ES-I3 (cell line): Measurements from ENCODE around the gene SIKE1.
"Not testable (repeated sequence)": the region's sequence is repeated elsewhere in the genome, so short reads cannot be mapped to it uniquely, and the experiment has no call there.

ENCODE experiments used
- H3K36me3 ChIP-seq: 2 replicates; pipeline ENCODE4 v1.6.1; 2013; ENCODE audit warnings: mild to moderate bottlenecking, low read length, control low read depth, moderate library complexity; ENCODE audit not compliant: insufficient read depth
- H3K4me1 ChIP-seq: 2 replicates; pipeline ENCODE4 v1.6.1; 2013; ENCODE audit warnings: mild to moderate bottlenecking, control low read depth, low read length; ENCODE audit not compliant: insufficient read depth
- H3K9ac ChIP-seq: 2 replicates; pipeline ENCODE4 v1.6.1; 2013; ENCODE audit warnings: low read depth, mild to moderate bottlenecking, low read length, moderate library complexity
- H3K9me3 ChIP-seq: 2 replicates; pipeline ENCODE4 v1.6.1; 2013; ENCODE audit warnings: mild to moderate bottlenecking, low read length, moderate library complexity; ENCODE audit not compliant: control insufficient read depth, insufficient read depth

Gene SIKE1

DNA sequence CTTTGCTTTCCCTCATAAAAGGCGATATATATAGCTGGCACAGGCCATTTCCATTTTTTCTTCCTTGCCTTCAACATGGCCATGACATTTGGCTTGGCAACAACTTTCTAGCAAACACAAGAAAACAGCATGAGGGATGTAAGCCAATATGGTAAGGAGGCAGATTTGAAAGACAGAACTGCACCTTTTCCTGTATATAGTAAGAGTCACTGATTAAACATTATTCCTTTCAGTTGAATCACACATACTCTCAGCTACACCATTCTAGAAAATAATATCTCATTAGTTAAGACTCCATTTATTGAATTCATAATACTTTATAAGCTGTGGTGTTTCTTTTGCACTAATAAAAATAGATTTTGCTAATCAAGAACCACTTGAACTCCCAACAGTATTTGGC lies 9.5 kb downstream of the SIKE1 start:
- Histone ChIP-seq H3K9me3 (no peaks in the 10 kb centered on the region), H3K9ac (no peak overlapping the region), H3K4me1 (no peaks in the 10 kb centered on the region), H3K36me3 (no peaks in the 10 kb centered on the region)

DNA sequence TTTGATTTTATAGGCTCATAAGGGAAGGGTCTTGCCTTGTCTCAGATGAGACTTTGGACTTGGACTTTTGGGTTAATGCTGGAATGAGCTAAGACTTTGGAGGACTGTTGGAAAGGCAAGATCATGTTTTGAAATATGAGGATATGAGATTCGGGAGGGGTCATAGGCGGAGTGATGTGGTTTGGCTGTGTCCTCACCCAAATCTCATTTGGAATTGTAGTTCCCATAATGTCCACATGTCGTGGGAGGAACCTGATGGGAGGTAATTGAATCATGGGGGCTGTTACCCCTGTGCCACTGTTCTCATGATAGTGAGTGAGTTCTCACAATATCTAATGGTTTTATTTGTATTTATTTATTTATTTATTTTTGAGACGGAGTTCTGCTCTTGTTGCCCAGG lies 15.8 kb downstream of the SIKE1 start:
- H3K4me1 ChIP-seq: no peaks in the 10 kb centered on the region
- no peak overlapping the region for H3K9ac ChIP-seq
- no peaks in the 10 kb centered on the region for H3K36me3 ChIP-seq
- H3K9me3 ChIP-seq: no peaks in the 10 kb centered on the region

DNA sequence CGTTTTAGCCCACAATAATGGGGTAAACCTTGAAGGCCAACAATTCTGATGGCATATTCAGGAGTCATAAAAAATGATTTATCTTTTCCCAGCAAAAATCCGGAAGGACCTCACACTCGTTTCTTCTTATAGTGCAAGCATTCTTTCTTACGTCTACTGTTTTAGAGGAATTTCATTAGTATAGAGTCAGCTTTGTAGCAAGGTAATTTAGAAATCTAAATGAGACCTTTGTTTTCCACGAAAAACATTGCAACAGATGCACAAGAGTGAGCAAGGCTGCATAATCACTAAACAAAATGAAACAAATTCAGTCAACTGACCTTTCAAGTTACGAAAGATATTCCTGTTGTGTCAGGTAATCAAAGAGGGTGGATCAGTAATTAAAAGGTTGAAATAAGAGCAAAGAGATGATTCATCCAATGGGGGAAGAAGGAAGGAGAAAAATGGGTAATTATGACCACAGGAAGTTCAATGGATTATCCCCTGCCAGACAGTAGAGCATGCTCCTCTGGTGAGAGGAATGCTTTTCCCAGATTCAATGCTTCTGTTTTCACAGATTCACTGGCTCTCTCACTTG lies 22.1 kb downstream of the SIKE1 start:
- no peaks in the 10 kb centered on the region for H3K36me3 ChIP-seq
- H3K4me1 ChIP-seq: peaks cover 23% of the 10 kb centered on the region
- no peaks in the 10 kb centered on the region for H3K9me3 ChIP-seq
- peak overlapping the region; percentile 100 for H3K9ac ChIP-seq

DNA sequence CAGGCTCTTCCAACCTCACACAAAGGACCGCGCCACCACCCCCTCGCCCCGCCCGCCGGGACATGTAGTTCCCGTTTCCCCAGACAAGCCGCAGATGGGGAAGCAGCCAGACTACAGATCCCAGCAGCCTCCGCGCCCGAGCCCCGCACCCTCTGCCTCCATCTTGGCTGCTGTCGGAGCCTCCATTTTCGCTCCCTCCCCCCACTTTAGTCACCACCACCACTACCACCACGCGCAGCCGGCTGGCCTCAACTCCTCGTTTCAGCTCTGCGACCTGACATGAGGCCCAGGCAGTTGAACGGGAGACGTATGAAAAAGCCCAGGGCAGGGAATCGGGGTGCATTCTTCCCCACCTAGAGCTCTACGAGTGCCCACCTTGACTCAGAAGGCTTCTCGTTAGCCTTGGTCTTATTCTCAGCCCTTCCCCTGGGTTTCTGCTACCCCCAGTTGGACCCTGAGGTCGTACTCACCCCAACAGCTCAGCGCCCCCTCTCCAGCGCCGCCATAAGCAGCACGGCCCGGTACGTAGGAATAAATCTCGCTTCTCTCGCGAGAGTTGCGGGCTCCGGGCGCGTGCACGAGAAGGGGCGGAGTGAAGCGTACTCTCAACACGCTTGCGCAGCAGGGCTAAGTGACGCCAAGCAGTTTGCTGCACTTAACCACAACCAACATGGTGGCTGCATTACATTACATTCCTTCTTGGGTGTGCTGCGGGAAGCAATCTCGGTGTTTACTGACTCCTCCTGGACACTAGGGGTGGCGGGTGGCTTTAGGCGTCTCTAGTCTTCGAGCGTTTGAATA lies 22.8 kb downstream of the SIKE1 start, which contains the start of gene CSDE1:
Gene CSDE1 (minus strand): TSS at position 530 of the 801 bp plus-strand sequence. CDS start 18,094 bp downstream, outside the sequence.
- Histone ChIP-seq H3K36me3 (no peaks in the 10 kb centered on the region), H3K4me1 (peaks cover 26% of the 10 kb centered on the region), H3K9me3 (no peaks in the 10 kb centered on the region), H3K9ac (peak within 1 kb of the TSS; percentile 100)

DNA sequence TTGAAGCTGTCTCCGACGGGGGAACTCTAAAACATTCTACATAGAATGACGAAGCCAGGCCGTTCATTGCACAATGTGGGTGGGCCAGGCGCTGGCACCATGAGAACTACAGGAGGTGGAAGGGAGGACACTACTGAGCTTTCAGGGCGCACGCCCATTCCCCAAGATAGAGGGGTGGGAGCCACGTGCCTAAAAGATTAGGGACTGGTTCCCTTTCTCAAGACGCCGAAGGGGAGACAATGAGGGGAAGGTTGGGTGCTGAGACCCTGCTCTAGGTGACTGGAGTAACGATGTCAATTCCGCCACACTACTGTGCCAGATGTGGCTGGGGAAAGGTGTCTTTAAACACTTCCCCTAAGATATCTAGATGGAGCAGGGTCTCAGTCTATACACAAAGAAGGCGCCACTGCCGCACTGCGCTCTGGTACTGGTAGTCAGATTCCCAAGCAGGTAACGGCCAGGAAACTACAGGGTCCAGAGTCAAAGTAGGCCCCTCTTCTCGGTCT lies 23.5 kb downstream of the SIKE1 start:
- no peaks in the 10 kb centered on the region for H3K9me3 ChIP-seq
- no peaks in the 10 kb centered on the region for H3K36me3 ChIP-seq
- H3K9ac ChIP-seq: peak overlapping the region; percentile 100
- H3K4me1 ChIP-seq: peaks cover 26% of the 10 kb centered on the region

DNA sequence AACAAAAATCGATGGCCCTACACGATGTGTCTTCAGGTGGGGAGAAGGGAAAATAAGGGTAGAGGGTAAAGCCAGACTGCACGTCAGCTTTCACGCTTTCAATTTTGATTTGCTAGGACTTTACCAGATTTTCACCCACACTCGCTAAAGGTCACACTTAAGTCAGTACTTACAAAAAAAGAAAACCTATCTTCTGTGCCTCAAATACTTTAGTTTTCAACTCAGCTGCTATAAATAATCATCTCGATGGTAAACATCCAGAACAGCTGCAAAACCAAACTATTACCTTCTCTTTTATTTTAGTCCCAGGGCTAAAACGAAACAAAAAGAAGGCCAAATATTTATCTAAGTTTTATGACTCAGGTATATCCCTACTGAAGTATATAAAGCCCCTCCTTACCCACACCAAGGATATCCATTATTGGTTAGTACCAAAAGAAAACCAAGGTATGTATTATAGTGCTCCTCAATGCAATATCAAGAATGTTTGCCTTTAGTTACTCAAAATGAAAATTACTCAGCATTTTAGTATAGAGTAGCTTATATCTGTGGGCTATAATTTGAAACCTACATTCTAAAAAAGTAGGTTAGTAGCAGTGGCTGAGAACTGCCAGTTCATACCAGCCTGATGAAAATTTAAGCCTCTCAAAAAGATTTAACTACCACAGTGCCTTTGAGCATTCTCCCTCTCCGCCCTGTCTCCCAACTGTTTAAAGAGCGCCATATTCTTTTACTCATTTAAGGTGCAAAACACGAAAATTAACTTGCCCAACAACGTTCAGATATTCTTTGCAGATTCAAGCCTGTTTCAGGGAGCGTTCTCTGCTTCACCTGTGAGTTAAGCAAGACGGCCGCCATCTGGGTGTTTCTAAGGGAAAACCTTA lies 24.2 kb downstream of the SIKE1 start:
- peaks cover 26% of the 10 kb centered on the region for H3K4me1 ChIP-seq
- peak overlapping the region; percentile 100 for H3K9ac ChIP-seq
- H3K9me3 ChIP-seq: no peaks in the 10 kb centered on the region
- no peaks in the 10 kb centered on the region for H3K36me3 ChIP-seq

DNA sequence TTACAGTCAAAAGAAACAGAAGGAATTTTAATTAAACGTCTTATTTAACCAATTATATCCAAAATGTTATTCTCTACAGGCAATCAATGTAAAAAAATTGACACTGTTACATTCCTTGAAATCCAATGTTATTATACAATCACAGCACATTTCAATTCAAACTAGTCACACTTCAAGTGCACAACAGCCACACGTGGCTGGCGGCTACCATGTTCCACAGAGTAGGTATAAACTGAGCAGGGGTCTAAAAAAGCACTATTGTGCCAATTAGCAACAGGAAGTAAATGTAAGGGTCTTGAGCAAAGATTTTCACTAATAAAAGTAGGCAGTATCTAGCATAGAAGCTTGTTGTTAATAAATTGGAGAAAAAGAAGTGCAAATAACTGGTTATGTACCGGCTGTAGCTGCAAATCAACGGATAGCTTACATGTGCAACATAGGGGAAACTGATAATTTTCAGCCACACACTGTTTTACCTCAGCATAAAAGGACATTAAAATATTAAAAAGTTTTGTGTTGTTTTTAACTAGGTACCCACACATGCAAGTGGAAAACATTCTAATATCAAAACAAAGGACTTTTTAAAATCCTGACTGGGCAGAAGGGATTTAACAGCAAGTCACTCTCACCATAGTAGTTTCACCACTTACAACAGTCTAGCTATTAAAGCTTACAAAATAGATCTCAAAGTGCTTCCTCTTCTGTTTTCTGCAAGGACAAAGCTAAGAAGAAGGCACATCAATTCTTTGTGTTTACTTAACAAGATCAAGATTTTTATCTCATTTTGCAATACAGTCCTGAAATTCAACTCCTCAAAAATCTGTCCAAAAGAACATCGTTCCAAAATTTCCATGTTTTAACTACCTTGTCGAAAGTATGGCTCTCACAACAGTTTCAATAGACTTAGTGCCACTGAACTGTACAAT lies 25.2 kb downstream of the SIKE1 start:
- no peaks in the 10 kb centered on the region; the same call in 1 of the 2 replicates for H3K36me3 ChIP-seq
- peak overlapping the region; percentile 100; the same call in 1 of the 2 replicates for H3K9ac ChIP-seq
- H3K4me1 ChIP-seq: peaks cover 26% of the 10 kb centered on the region
- no peaks in the 10 kb centered on the region for H3K9me3 ChIP-seq

DNA sequence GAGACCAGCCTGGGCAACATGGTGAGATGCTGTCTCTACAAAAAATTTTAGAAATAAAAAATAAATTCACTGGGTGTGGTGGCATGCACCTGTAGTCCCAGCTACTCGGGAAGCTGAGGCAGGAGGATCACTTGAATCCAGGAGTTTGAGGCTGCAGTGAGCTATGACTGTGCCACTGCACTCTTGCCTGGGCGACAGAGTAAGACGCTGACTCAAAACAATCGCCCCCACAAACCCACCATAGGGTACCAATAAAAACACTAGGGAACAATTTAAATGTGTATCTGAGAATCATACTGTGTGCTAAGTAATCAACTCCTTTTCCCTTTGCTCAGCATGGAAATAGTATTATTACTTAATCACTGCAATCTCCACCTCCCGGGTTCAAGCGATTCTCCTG lies 26.8 kb downstream of the SIKE1 start:
- peaks cover 26% of the 10 kb centered on the region for H3K4me1 ChIP-seq
- H3K36me3 ChIP-seq, H3K9me3 ChIP-seq, H3K9ac ChIP-seq: not testable (repeated sequence)

DNA sequence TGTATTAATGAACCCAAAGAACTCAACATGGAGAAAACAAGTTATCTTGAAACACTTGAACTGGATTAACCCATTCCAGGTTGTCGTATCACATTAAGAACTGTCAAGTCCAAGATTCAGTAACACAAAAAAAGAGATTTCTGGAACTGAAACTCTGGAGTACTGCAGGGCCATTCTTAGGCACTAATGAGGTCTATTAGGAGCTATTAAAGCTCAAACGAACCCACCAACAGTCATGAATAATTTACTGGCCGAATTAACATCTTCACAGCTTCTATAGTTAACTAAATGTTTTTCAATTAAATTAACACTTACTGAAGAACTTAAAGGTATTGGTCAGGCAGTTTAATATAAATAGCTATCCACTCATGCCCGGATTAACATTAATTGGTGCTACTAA lies 27.3 kb downstream of the SIKE1 start:
- H3K9me3 ChIP-seq: no peaks in the 10 kb centered on the region
- no peak overlapping the region for H3K9ac ChIP-seq
- H3K36me3 ChIP-seq: no peaks in the 10 kb centered on the region; the same call in 1 of the 2 replicates
- peaks cover 22% of the 10 kb centered on the region for H3K4me1 ChIP-seq

DNA sequence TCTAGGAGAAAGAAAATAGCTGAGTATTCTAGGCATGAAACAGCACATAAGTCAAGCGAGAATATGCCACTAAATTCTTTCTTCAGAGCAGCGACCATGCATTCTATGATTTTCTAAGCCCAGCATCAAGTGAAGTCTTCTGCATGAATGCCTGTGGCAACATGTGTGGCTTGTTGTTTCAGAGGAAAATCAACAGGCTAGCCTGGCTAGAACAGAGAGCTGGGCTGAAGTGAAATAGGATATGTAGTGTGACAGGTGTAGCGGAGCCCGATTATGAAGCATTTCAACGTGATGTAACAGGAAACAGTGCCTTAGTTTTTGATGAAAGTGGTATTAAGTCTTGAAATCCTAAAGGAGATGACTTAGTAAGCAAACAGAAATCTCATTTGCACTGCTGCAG lies 29.7 kb downstream of the SIKE1 start:
- Histone ChIP-seq H3K36me3 (peaks cover 9% of the 10 kb centered on the region), H3K4me1 (peaks cover 19% of the 10 kb centered on the region), H3K9ac (no peak overlapping the region), H3K9me3 (no peaks in the 10 kb centered on the region)

DNA sequence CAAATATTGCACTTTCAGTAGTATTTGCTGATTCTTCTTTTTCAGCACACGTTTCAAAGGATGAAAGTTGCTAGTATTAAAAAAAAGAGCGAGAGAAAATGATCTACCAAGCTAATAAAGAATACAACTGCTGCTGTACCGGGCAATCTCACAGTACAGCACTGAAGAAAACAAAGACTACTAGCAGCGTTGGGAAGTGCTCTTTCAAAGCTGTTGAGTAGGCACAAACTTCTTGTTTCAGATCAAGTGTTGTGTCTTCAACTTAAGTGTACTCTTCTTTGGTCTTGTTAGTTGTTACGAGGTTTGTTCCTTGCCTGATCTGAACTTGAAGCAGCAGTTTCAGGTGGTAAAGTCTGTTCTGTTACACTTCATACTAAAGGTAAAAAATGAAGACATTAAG lies 30.6 kb downstream of the SIKE1 start:
- peaks cover 9% of the 10 kb centered on the region for H3K36me3 ChIP-seq
- peaks cover 12% of the 10 kb centered on the region for H3K4me1 ChIP-seq
- H3K9ac ChIP-seq: no peak overlapping the region

DNA sequence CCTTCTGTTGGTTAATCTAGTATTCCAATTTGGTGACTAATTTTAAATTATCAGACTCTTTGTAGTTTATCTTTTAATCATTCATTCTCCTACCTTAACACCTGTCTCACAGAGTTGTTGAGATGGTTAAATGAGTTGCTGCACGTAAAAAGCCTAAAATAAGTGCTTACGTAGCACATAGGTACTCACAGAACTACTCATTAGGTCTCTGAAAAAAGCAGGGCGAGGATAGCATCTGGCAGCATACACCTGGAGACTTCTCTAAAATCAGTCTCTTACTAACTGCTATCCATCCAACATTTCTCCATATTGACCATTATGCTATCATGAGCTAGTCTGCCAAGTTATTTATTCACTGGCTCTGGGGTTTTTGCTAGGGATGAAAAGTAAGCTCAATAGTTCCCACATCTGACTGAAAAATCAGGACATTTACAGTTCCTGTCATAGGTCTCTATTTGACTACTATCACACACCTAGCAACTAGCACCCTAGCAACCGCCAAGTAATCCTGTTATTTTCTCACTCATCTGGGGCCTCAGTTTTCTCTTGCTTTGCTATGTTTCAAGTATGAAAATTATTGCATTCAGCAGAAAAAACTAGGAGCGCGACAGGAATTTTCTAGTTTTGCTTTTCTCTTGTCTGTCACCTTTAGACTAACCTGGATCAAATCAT lies 33.9 kb downstream of the SIKE1 start:
- no peak overlapping the region for H3K9ac ChIP-seq
- no peaks in the 10 kb centered on the region for H3K9me3 ChIP-seq
- no peaks in the 10 kb centered on the region for H3K4me1 ChIP-seq
- H3K36me3 ChIP-seq: peaks cover 9% of the 10 kb centered on the region

More for the DNA sequence above, 30.6 kb downstream of the SIKE1 start:
- H3K9me3 ChIP-seq: no peaks in the 10 kb centered on the region

DNA sequence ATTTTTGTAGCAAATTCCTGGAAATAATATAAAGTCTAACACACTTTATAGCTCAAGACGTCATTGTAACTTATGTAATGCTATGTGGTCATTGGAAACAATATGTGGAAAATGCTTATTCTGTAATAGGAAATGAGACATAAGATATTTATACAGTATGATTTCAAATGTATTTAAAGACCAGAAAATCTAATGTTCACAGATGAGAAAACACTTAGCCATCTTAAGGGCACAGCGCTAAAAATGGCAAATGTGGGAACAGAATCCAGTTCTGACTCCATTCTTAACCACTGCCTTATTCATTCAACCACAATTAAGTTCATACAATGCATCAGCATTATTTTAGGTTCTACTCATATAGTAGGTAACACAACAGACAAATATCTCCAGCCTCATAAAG lies 35.2 kb downstream of the SIKE1 start:
- H3K9me3 ChIP-seq: no peaks in the 10 kb centered on the region
- H3K4me1 ChIP-seq: no peaks in the 10 kb centered on the region
- H3K9ac ChIP-seq: no peak overlapping the region
- H3K36me3 ChIP-seq: peaks cover 12% of the 10 kb centered on the region
